ENCODE results near the gene EFCC1.
"Not testable (repeated sequence)": the region's sequence is repeated elsewhere in the genome, so short reads cannot be mapped to it uniquely, and the experiment has no call there.

The EFCC1 gene

GRCh38 chr3:129067719-129068118 is 66.6 kb downstream of the EFCC1 start:
- DNase-seq (ENCODE audit: extremely low spot score, insufficient read length, low read depth); FAIRE-seq: not testable (repeated sequence)

- DNase-seq (ENCODE audit: extremely low spot score, insufficient read length, low read depth) (no peak), FAIRE-seq (no peak)
Measured at GRCh38 chr3:129068291-129068886, 67.3 kb downstream of the EFCC1 start.

- not testable (repeated sequence) for FAIRE-seq; DNase-seq (ENCODE audit: extremely low spot score, insufficient read length, low read depth)
Measured at GRCh38 chr3:129069313-129070085, 68.4 kb downstream of the EFCC1 start.

- DNase-seq (ENCODE audit: extremely low spot score, insufficient read length, low read depth) (no peak), FAIRE-seq (no peak)
Measured at GRCh38 chr3:129070086-129070885, 69.2 kb downstream of the EFCC1 start.

GRCh38 chr3:129077222-129077621 is 76.1 kb downstream of the EFCC1 start:
- no peak for FAIRE-seq

GRCh38 chr3:129078510-129078909 is 77.4 kb downstream of the EFCC1 start:
- DNase-seq (ENCODE audit: extremely low spot score, insufficient read length, low read depth): no peak
- FAIRE-seq: no peak

More at GRCh38 chr3:129077222-129077621, 76.1 kb downstream of the EFCC1 start:
- DNase-seq (ENCODE audit: extremely low spot score, insufficient read length, low read depth): no peak

- DNase-seq (ENCODE audit: extremely low spot score, insufficient read length, low read depth) (no peak), FAIRE-seq (no peak)
Measured at GRCh38 chr3:129081503-129081902, 80.4 kb downstream of the EFCC1 start.

- DNase-seq (ENCODE audit: extremely low spot score, insufficient read length, low read depth) (no peak), FAIRE-seq (no peak)
Measured at GRCh38 chr3:129082026-129082425, 80.9 kb downstream of the EFCC1 start.

GRCh38 chr3:129084501-129084900 is 83.4 kb downstream of the EFCC1 start:
- DNase-seq (ENCODE audit: extremely low spot score, insufficient read length, low read depth) (no peak), FAIRE-seq (no peak)

- no peak for FAIRE-seq
- DNase-seq (ENCODE audit: extremely low spot score, insufficient read length, low read depth): no peak
Measured at GRCh38 chr3:129085165-129085715, 84.1 kb downstream of the EFCC1 start.

GRCh38 chr3:129085818-129086217 is 84.7 kb downstream of the EFCC1 start:
- DNase-seq (ENCODE audit: extremely low spot score, insufficient read length, low read depth) (no peak), FAIRE-seq (no peak)

GRCh38 chr3:129087138-129087702 is 86.1 kb downstream of the EFCC1 start:
- no peak for FAIRE-seq
- no peak for DNase-seq (ENCODE audit: extremely low spot score, insufficient read length, low read depth)

GRCh38 chr3:129087904-129088303 is 86.8 kb downstream of the EFCC1 start:
- peak; percentile 79 for FAIRE-seq
- DNase-seq (ENCODE audit: extremely low spot score, insufficient read length, low read depth): not testable (repeated sequence)

- peak; percentile 9 for FAIRE-seq
Measured at GRCh38 chr3:129088312-129088711, 87.2 kb downstream of the EFCC1 start.

More at GRCh38 chr3:129088312-129088711, 87.2 kb downstream of the EFCC1 start:
- DNase-seq (ENCODE audit: extremely low spot score, insufficient read length, low read depth): not testable (repeated sequence)
